ENCODE measurements around the gene TEAD1. TPM values are rescaled to one million over a fixed set of nuclear protein-coding genes. Genes with fewer than 3 reads are reported as not detected.

The TEAD1 gene
- total and polyA plus RNA-seq, 3 experiments from 2014 or later, result 0.59 to 0.89 TPM; not detected in 1

GRCh38 chr11:12691473-12691872 lies 17.3 kb downstream of the TEAD1 start:
- H3K27ac Mint-ChIP-seq, result no peak overlapping the region

GRCh38 chr11:12692229-12693075 lies 18.2 kb downstream of the TEAD1 start:
- H3K4me3 Mint-ChIP-seq, result no peak overlapping the region
- H3K36me3 ChIP-seq (ENCODE audit: insufficient read depth, low read length), result no peaks in the 10 kb centered on the region
- ChIA-PET CTCF (no interaction called here), POLR2A (no interaction called here)
- no peaks in the 10 kb centered on the region for H3K9me3 ChIP-seq (ENCODE audit: low read length)
- H3K27ac ChIP-seq (ENCODE audit: low read depth, low read length), result no peak overlapping the region
- peaks cover 8% of the 10 kb centered on the region for H3K27me3 ChIP-seq (ENCODE audit: insufficient read depth, low read length, poor library complexity, severe bottlenecking)
- H3K4me1 ChIP-seq (ENCODE audit: insufficient read depth, low read length), result no peaks in the 10 kb centered on the region
- H3K9me3 Mint-ChIP-seq, result peaks cover 0 to 9% (median 0%) of the 10 kb centered on the region in 5 donors
- H3K27ac Mint-ChIP-seq, result no peak overlapping the region
- H3K36me3 Mint-ChIP-seq, result no peaks in the 10 kb centered on the region
- H3K27me3 Mint-ChIP-seq, result peaks cover 46 to 78% of the 10 kb centered on the region in 2 donors
- DNase-seq, result no peak
- no peak overlapping the region for H3K4me3 ChIP-seq (ENCODE audit: low read length)
- no peaks in the 10 kb centered on the region for H3K4me1 Mint-ChIP-seq

More at GRCh38 chr11:12691473-12691872, 17.3 kb downstream of the TEAD1 start:
- Mint-ChIP-seq H3K4me1 (no peaks in the 10 kb centered on the region), H3K9me3 (peaks cover 0 to 9% (median 0%) of the 10 kb centered on the region in 5 donors), H3K4me3 (no peak overlapping the region), H3K36me3 (no peaks in the 10 kb centered on the region), H3K27me3 (peaks cover 49 to 80% of the 10 kb centered on the region in 2 donors)
- POLR2A ChIA-PET, result no interaction called here
- Histone ChIP-seq H3K9me3 (ENCODE audit: low read length) (no peaks in the 10 kb centered on the region), H3K27me3 (ENCODE audit: insufficient read depth, low read length, poor library complexity, severe bottlenecking) (peaks cover 8% of the 10 kb centered on the region), H3K4me1 (ENCODE audit: insufficient read depth, low read length) (no peaks in the 10 kb centered on the region), H3K4me3 (ENCODE audit: low read length) (no peak overlapping the region), H3K27ac (ENCODE audit: low read depth, low read length) (no peak overlapping the region), H3K36me3 (ENCODE audit: insufficient read depth, low read length) (no peaks in the 10 kb centered on the region)
- CTCF ChIA-PET, result no interaction called here
- DNase-seq, result no peak

GRCh38 chr11:12693094-12693478 lies 18.9 kb downstream of the TEAD1 start:
- H3K27ac Mint-ChIP-seq, result no peak overlapping the region
- no peak overlapping the region for H3K27ac ChIP-seq (ENCODE audit: low read depth, low read length)
- peaks cover 0 to 9% (median 0%) of the 10 kb centered on the region in 5 donors for H3K9me3 Mint-ChIP-seq
- no peak for DNase-seq
- H3K9me3 ChIP-seq (ENCODE audit: low read length), result no peaks in the 10 kb centered on the region
- H3K36me3 Mint-ChIP-seq, result no peaks in the 10 kb centered on the region
- H3K27me3 ChIP-seq (ENCODE audit: insufficient read depth, low read length, poor library complexity, severe bottlenecking), result peaks cover 8% of the 10 kb centered on the region
- CTCF ChIA-PET, result no interaction called here
- H3K4me3 Mint-ChIP-seq, result no peak overlapping the region
- H3K4me3 ChIP-seq (ENCODE audit: low read length), result no peak overlapping the region
- POLR2A ChIA-PET, result no interaction called here
- peaks cover 42 to 79% of the 10 kb centered on the region in 2 donors for H3K27me3 Mint-ChIP-seq
- H3K36me3 ChIP-seq (ENCODE audit: insufficient read depth, low read length), result no peaks in the 10 kb centered on the region
- no peaks in the 10 kb centered on the region for H3K4me1 ChIP-seq (ENCODE audit: insufficient read depth, low read length)
- H3K4me1 Mint-ChIP-seq, result peaks cover 0 to 2% (median 1%) of the 10 kb centered on the region in 3 donors

GRCh38 chr11:12693479-12694182 lies 19.4 kb downstream of the TEAD1 start:
- Histone ChIP-seq H3K27ac (ENCODE audit: low read depth, low read length) (no peak overlapping the region), H3K36me3 (ENCODE audit: insufficient read depth, low read length) (no peaks in the 10 kb centered on the region), H3K27me3 (ENCODE audit: insufficient read depth, low read length, poor library complexity, severe bottlenecking) (peaks cover 8% of the 10 kb centered on the region), H3K4me3 (ENCODE audit: low read length) (no peak overlapping the region), H3K9me3 (ENCODE audit: low read length) (no peaks in the 10 kb centered on the region), H3K4me1 (ENCODE audit: insufficient read depth, low read length) (no peaks in the 10 kb centered on the region)
- CTCF ChIA-PET, result no interaction called here
- Mint-ChIP-seq H3K36me3 (no peaks in the 10 kb centered on the region), H3K4me1 (peaks cover 0 to 4% (median 2%) of the 10 kb centered on the region in 3 donors), H3K27me3 (peaks cover 40 to 80% of the 10 kb centered on the region in 2 donors), H3K4me3 (no peak overlapping the region), H3K27ac (no peak overlapping the region), H3K9me3 (peaks cover 0 to 9% (median 0%) of the 10 kb centered on the region in 5 donors)
- no peak for DNase-seq
- POLR2A ChIA-PET, result no interaction called here

- ChIA-PET CTCF (no interaction called here), POLR2A (no interaction called here)
- Histone ChIP-seq H3K27ac (ENCODE audit: low read depth, low read length) (no peak overlapping the region), H3K4me1 (ENCODE audit: insufficient read depth, low read length) (no peaks in the 10 kb centered on the region), H3K9me3 (ENCODE audit: low read length) (no peaks in the 10 kb centered on the region), H3K4me3 (ENCODE audit: low read length) (no peak overlapping the region), H3K36me3 (ENCODE audit: insufficient read depth, low read length) (no peaks in the 10 kb centered on the region), H3K27me3 (ENCODE audit: insufficient read depth, low read length, poor library complexity, severe bottlenecking) (peaks cover 8% of the 10 kb centered on the region)
- no peak overlapping the region for H3K4me3 Mint-ChIP-seq
- no peak for DNase-seq
- H3K27ac Mint-ChIP-seq, result no peak overlapping the region
- H3K27me3 Mint-ChIP-seq, result peaks cover 39 to 82% of the 10 kb centered on the region in 2 donors
- H3K4me1 Mint-ChIP-seq, result peaks cover 0 to 4% (median 2%) of the 10 kb centered on the region in 3 donors
- no peaks in the 10 kb centered on the region for H3K36me3 Mint-ChIP-seq
- H3K9me3 Mint-ChIP-seq, result peaks cover 0 to 6% (median 0%) of the 10 kb centered on the region in 5 donors
Observed at GRCh38 chr11:12694183-12694531, 19.9 kb downstream of the TEAD1 start.

- no peaks in the 10 kb centered on the region for H3K4me1 ChIP-seq (ENCODE audit: insufficient read depth, low read length)
- Mint-ChIP-seq H3K9me3 (peaks cover 0 to 4% (median 0%) of the 10 kb centered on the region in 5 donors), H3K27me3 (peaks cover 40 to 80% of the 10 kb centered on the region in 2 donors), H3K36me3 (no peaks in the 10 kb centered on the region), H3K27ac (no peak overlapping the region), H3K4me3 (no peak overlapping the region), H3K4me1 (peaks cover 0 to 4% (median 2%) of the 10 kb centered on the region in 3 donors)
- no peak for DNase-seq
- H3K27me3 ChIP-seq (ENCODE audit: insufficient read depth, low read length, poor library complexity, severe bottlenecking), result peaks cover 8% of the 10 kb centered on the region
- H3K27ac ChIP-seq (ENCODE audit: low read depth, low read length), result no peak overlapping the region
- no peaks in the 10 kb centered on the region for H3K36me3 ChIP-seq (ENCODE audit: insufficient read depth, low read length)
- H3K9me3 ChIP-seq (ENCODE audit: low read length), result no peaks in the 10 kb centered on the region
- H3K4me3 ChIP-seq (ENCODE audit: low read length), result no peak overlapping the region
- POLR2A ChIA-PET, result no interaction called here
- CTCF ChIA-PET, result no interaction called here
Observed at GRCh38 chr11:12695221-12695794, 21.1 kb downstream of the TEAD1 start.

GRCh38 chr11:12695873-12696272 lies 21.7 kb downstream of the TEAD1 start:
- Histone ChIP-seq H3K27ac (ENCODE audit: low read depth, low read length) (no peak overlapping the region), H3K36me3 (ENCODE audit: insufficient read depth, low read length) (no peaks in the 10 kb centered on the region), H3K27me3 (ENCODE audit: insufficient read depth, low read length, poor library complexity, severe bottlenecking) (peaks cover 8% of the 10 kb centered on the region), H3K9me3 (ENCODE audit: low read length) (no peaks in the 10 kb centered on the region), H3K4me3 (ENCODE audit: low read length) (no peak overlapping the region), H3K4me1 (ENCODE audit: insufficient read depth, low read length) (no peaks in the 10 kb centered on the region)
- ChIA-PET POLR2A (no interaction called here), CTCF (no interaction called here)
- no peaks in the 10 kb centered on the region for H3K9me3 Mint-ChIP-seq
- no peak overlapping the region for H3K27ac Mint-ChIP-seq
- H3K4me3 Mint-ChIP-seq, result no peak overlapping the region
- H3K36me3 Mint-ChIP-seq, result no peaks in the 10 kb centered on the region
- peaks cover 41 to 80% of the 10 kb centered on the region in 2 donors for H3K27me3 Mint-ChIP-seq
- peaks cover 0 to 4% (median 2%) of the 10 kb centered on the region in 3 donors for H3K4me1 Mint-ChIP-seq
- no peak for DNase-seq
